Stomach smooth muscle (tissue), 2 donors: ENCODE results near the gene ATM.
"Not testable (repeated sequence)": the region's sequence is repeated elsewhere in the genome, so short reads cannot be mapped to it uniquely, and the experiment has no call there.

ENCODE experiments used
- H3K27ac ChIP-seq: one replicate; pipeline ENCODE4 v1.7.0; 2013; ENCODE audit warnings: mild to moderate bottlenecking, low read length, inconsistent platforms
- H3K27me3 ChIP-seq, 2 donors: one replicate each; pipeline ENCODE4 v1.7.0; 2013; ENCODE audit warnings: low read length in 2 of 2; ENCODE audit not compliant: insufficient read depth in 2 of 2, control insufficient read depth in 1 of 2
- H3K36me3 ChIP-seq, 2 donors: one replicate each; pipeline ENCODE4 v1.7.0; 2013; ENCODE audit warnings: low read length in 2 of 2; ENCODE audit not compliant: control insufficient read depth in 2 of 2, insufficient read depth in 2 of 2
- H3K4me1 ChIP-seq: one replicate; pipeline ENCODE4 v1.7.0; 2013; ENCODE audit warnings: low read length; ENCODE audit not compliant: control insufficient read depth, insufficient read depth
- H3K4me3 ChIP-seq, 2 donors: one replicate each; pipeline ENCODE4 v1.7.0; 2013; ENCODE audit warnings: low read length in 2 of 2
- H3K9ac ChIP-seq, 2 donors: one replicate each; pipeline ENCODE4 v1.7.0; 2013; ENCODE audit warnings: low read length in 2 of 2, mild to moderate bottlenecking in 1 of 2
- H3K9me3 ChIP-seq, 2 donors: one replicate each; pipeline ENCODE4 v1.7.0; 2013; ENCODE audit warnings: low read length in 2 of 2; ENCODE audit not compliant: control insufficient read depth in 2 of 2
- donor health status: healthy.
- donor health status: Pancreatic carcinoma.

The ATM gene

DNA sequence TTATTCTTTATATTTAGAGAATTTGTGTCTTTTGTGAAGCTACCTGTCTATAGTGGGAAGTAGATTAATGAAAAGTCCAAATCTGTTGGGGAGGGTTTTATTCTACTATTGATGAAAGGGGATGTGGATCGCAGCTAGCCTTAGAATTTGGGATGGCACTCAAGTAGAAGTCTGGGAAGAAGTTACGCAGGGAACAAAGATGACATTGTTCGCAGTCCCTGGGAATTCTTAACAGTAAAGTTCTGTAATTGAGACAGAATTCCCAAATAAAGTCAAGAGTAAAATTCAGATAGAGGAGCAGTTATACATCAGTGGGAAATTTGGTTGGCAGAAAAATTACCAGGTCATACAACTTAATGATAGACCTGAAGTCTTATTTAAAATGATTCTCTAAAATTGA is 64.1 kb downstream of the ATM start:
- Histone ChIP-seq H3K27me3 (no peaks in the 10 kb centered on the region), H3K27ac (no peak overlapping the region), H3K9me3 (no peaks in the 10 kb centered on the region), H3K4me1 (no peaks in the 10 kb centered on the region), H3K4me3 (no peak overlapping the region), H3K36me3 (peaks cover 19 to 26% of the 10 kb centered on the region in 2 donors), H3K9ac (no peak overlapping the region)

DNA sequence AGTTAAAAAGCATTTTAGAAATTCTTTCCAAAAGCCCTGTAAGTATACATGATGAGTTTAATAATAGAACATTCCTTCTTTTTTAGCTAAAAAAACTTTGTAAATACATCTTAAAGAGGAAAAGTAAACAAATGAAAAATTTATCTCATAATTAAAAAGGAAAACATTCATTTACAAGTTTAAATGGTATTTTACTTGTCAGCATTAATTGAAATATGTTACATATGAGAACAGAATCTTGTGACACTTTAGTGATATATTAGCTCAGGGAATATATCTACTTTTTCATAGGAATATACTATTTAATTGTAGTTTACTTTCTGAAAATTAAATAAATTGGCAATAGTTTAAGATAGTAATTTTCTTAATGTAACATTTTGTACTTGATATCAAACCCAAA is 66.2 kb downstream of the ATM start:
- not testable (repeated sequence) for H3K9me3 ChIP-seq, H3K4me3 ChIP-seq, H3K9ac ChIP-seq, H3K27ac ChIP-seq, H3K27me3 ChIP-seq, H3K4me1 ChIP-seq
- H3K36me3 ChIP-seq, result peaks cover 19 to 21% of the 10 kb centered on the region in 2 donors

DNA sequence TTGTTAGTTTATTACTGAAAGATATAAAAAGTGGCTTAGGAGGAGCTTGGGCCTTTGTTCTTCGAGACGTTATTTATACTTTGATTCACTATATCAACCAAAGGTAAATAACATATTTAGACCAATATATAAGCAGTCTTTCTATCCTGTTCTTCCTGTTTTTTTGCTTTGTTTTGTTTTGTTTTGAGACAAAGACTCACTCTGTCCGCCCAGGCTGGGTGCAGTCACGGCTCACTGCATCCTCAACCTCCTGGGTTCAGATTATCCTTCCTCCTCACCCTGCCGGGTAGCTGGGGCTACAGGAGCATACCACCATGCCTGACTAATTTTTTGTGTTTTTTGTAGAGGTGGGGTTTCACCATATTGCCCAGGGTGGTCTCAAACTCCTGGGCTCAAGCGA is 66.8 kb downstream of the ATM start:
- Histone ChIP-seq H3K27ac (no peak overlapping the region), H3K36me3 (peaks cover 18 to 21% of the 10 kb centered on the region in 2 donors), H3K9ac (no peak overlapping the region), H3K9me3 (no peaks in the 10 kb centered on the region), H3K4me3 (no peak overlapping the region), H3K4me1 (no peaks in the 10 kb centered on the region), H3K27me3 (no peaks in the 10 kb centered on the region)

DNA sequence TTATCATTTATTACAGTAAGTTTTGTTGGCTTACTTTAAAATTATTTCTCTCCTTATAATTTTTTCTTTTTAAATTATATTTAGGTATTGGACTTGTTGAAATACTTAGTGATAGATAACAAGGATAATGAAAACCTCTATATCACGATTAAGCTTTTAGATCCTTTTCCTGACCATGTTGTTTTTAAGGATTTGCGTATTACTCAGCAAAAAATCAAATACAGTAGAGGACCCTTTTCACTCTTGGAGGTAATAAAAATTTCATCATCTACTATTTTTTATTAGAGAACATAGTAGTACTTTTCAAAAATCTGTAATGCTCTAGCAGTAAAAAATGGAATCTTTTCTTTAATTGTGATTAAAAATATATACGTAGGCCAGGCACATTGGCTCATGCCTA is 70.4 kb downstream of the ATM start:
- Histone ChIP-seq H3K4me1 (no peaks in the 10 kb centered on the region), H3K27me3 (no peaks in the 10 kb centered on the region), H3K9me3 (no peaks in the 10 kb centered on the region), H3K9ac (no peak overlapping the region), H3K27ac (no peak overlapping the region), H3K36me3 (peaks cover 14 to 17% of the 10 kb centered on the region in 2 donors), H3K4me3 (no peak overlapping the region)

DNA sequence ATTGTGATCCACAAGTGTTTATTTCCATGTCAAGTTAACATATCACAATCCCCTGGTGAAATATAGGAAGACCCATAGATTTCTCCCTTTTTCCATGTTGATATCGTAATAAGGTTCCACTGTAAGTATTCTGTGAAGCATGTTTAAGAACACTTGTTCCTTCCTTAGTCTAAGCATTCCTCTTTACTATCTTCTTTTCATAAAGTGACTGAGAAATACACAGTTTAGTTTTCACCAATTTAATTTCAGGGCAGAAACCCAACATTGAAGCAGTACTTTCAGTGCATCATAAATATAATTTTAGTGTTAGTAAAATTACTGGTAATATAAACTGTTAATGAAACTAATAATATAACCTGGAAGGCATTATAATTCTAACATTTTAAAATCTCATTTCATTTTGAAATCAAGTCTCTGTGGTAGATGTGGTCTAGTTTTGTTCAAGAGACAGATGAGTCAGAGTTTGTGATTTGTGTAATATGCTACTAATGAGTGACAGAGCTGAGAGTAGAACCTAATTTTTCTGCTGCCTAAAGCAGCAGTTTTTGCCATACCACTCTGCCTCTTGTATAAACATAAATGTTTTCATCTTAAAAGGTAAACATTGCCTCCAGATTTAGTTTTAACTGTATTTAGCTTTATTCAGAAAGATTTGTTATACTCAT is 79.4 kb downstream of the ATM start:
- no peak overlapping the region for H3K27ac ChIP-seq
- no peaks in the 10 kb centered on the region for H3K9me3 ChIP-seq
- H3K4me1 ChIP-seq, result no peaks in the 10 kb centered on the region
- H3K9ac ChIP-seq, result no peak overlapping the region
- H3K4me3 ChIP-seq, result no peak overlapping the region
- H3K27me3 ChIP-seq, result no peaks in the 10 kb centered on the region
- peaks cover 1 to 24% of the 10 kb centered on the region in 2 donors for H3K36me3 ChIP-seq

DNA sequence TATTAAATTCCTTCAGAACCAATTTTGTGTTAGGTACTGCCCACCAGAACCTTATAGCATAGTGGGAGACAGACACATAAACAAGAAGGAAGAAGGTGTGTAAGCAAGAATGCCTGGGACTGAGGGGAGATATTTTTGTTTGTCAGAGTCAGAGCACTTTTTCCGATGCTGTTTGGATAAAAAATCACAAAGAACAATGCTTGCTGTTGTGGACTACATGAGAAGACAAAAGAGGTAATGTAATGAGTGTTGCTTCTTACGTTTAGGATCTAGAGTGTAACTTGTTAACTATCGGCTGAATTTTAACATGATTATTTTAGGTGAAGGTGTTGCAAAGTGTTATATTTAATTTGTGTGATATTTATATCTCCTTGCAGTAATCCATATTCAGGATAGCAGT is 84.9 kb downstream of the ATM start:
- no peaks in the 10 kb centered on the region for H3K27me3 ChIP-seq
- H3K36me3 ChIP-seq, result peaks cover 3 to 15% of the 10 kb centered on the region in 2 donors
- no peak overlapping the region for H3K27ac ChIP-seq
- no peak overlapping the region for H3K9ac ChIP-seq
- no peaks in the 10 kb centered on the region for H3K9me3 ChIP-seq
- H3K4me1 ChIP-seq, result no peaks in the 10 kb centered on the region
- no peak overlapping the region for H3K4me3 ChIP-seq

DNA sequence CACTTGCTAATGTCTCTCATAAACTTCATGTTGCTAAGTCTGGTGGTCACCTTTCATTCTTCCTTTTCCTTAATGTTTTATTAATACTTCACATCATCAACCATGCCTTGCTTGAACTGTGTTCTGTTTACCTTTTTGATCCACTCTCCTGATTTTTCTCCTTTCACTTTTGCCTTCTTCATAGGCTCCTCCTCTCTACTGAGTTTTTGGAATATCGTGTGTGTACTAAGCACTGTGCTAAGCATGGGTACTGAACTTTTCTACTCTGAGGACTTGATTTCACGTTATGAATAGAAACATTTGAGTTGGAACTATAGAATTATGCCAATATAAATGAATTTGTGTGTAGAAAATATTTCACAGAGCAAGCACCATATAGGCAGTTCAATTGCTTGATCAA is 90.6 kb downstream of the ATM start:
- Histone ChIP-seq H3K36me3 (peaks cover 7 to 14% of the 10 kb centered on the region in 2 donors), H3K4me1 (no peaks in the 10 kb centered on the region), H3K27ac (no peak overlapping the region), H3K9me3 (no peaks in the 10 kb centered on the region), H3K27me3 (no peaks in the 10 kb centered on the region), H3K9ac (no peak overlapping the region), H3K4me3 (no peak overlapping the region)

DNA sequence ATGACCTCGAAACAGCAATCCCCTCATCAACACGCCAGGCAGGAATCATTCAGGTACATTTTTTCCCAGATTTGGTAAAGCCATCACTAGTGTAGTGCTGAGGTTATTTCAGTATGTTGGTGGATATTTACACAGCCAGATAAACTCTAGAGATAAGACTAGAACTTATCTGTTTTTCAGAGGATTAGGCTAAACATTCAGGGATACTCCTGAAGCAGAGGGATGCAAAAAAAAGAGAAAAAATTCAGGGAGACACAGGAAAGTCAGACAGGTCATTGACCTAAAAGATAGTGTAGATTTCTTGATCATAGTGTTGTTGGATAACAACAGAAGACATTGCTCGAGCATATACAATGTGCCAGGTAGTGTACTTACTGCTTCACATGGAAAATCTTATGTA is 93.2 kb downstream of the ATM start:
- H3K9ac ChIP-seq, result no peak overlapping the region
- no peak overlapping the region for H3K27ac ChIP-seq
- no peaks in the 10 kb centered on the region for H3K9me3 ChIP-seq
- H3K4me1 ChIP-seq, result no peaks in the 10 kb centered on the region
- peaks cover 12 to 26% of the 10 kb centered on the region in 2 donors for H3K36me3 ChIP-seq
- H3K27me3 ChIP-seq, result no peaks in the 10 kb centered on the region
- H3K4me3 ChIP-seq, result no peak overlapping the region

DNA sequence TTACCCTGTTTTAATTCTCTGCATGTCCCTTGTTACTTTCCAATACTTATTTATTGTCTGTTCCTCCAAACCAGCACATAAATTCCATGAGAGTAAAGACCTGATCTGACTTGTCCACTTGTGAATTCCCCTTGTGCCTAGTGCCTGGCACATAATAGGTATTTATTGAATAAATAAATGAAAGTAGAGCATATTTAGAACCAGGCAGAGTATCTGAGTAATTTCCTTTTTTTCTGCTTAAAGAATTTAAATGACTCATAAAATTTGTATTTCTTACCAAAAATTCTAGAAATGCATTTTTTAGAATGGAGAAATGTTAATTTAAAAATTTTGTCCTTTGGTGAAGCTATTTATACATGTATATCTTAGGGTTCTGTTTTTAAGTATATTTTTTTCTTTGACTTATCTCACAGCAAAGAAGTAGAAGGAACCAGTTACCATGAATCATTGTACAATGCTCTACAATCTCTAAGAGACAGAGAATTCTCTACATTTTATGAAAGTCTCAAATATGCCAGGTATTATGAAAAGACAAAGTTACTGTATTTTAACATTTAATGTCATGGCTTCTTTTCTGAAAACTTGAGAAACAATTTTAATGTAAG is 96.8 kb downstream of the ATM start:
- Histone ChIP-seq H3K9ac (no peak overlapping the region), H3K9me3 (no peaks in the 10 kb centered on the region), H3K27me3 (no peaks in the 10 kb centered on the region), H3K36me3 (peaks cover 16 to 20% of the 10 kb centered on the region in 2 donors), H3K4me3 (no peak overlapping the region), H3K4me1 (no peaks in the 10 kb centered on the region), H3K27ac (no peak overlapping the region)

DNA sequence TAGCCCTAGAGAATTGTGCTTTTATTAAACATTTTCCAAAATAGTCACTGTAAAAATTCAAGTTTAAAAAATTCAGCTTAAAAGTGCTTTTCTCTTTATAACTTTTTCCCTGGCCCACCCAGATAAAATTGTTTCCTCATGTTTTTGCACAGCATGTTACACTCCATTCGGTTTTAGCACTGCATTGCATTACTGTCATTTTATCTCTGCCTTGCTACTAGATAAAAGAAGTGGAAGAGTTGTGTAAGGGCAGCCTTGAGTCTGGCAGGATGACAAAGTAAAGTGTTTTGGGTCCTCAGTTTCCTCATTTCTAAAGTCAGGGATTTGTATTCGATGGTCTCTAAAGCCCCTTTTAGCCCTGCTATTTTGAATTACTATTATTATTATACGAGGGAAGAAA is 99.8 kb downstream of the ATM start:
- Histone ChIP-seq H3K36me3 (peaks cover 9 to 20% of the 10 kb centered on the region in 2 donors), H3K4me1 (no peaks in the 10 kb centered on the region), H3K27ac (no peak overlapping the region), H3K9me3 (no peaks in the 10 kb centered on the region), H3K9ac (no peak overlapping the region), H3K27me3 (no peaks in the 10 kb centered on the region), H3K4me3 (no peak overlapping the region)

DNA sequence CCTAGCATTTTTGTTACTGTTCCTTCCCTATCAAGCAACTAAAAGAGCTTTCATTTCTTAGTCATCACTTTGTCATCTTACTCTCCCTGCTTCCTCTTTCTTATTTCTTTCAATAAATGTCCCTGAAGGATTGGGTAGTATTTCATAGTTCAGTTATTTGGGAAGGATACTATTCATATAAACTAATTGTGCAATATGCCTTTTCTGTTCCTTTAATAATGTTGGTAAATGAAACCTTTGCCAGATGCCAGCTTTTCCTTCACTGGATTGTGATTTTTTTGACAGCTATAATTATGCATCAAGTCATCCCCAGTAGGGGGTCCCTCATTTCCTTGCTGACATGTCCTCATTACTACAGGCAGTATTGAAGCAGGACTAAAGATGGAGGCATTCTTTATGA is 101.7 kb downstream of the ATM start:
- peaks cover 15 to 20% of the 10 kb centered on the region in 2 donors for H3K36me3 ChIP-seq

More for the DNA sequence above, 101.7 kb downstream of the ATM start:
- H3K4me3 ChIP-seq, result no peak overlapping the region
- no peak overlapping the region for H3K27ac ChIP-seq
- H3K9ac ChIP-seq, result no peak overlapping the region
- no peaks in the 10 kb centered on the region for H3K9me3 ChIP-seq
- no peaks in the 10 kb centered on the region for H3K27me3 ChIP-seq
- no peaks in the 10 kb centered on the region for H3K4me1 ChIP-seq
